Neural cell (in vitro differentiated cells): ENCODE results near the gene SH3GL2. TPM values are rescaled to one million over a fixed set of nuclear protein-coding genes. Genes with fewer than 3 reads are reported as not detected.

Experiments
- H2AFZ ChIP-seq: fragments of 200-600, 300-800 bp; sonication (generic), shearing (Covaris generic); 2 replicates; pipeline ENCODE4 v1.6.0; 2014; ENCODE audit warnings: low read depth, mild to moderate bottlenecking, antibody characterized with exemption, low read length, moderate library complexity
- H3F3A ChIP-seq: fragments of 200-600 bp; shearing (Covaris generic); 2 replicates; pipeline ENCODE4 v1.6.1; 2016; ENCODE audit warnings: mild to moderate bottlenecking, moderate library complexity, mixed read lengths, antibody characterized with exemption, low read length; ENCODE audit not compliant: insufficient read depth, poor library complexity, severe bottlenecking
- H3K27ac ChIP-seq: fragments of 200-600, 300-800 bp; sonication (generic), shearing (Covaris generic); 2 replicates; pipeline ENCODE4 v1.5.1; 2014; ENCODE audit warnings: mild to moderate bottlenecking, low read length, moderate library complexity
- H3K27me3 ChIP-seq: fragments of 300-800, 200-600 bp; sonication (generic), shearing (Covaris generic); 2 replicates; pipeline ENCODE4 v1.6.0; 2014; ENCODE audit warnings: mild to moderate bottlenecking, low read depth, low read length, moderate library complexity; ENCODE audit not compliant: insufficient read depth
- H3K36me3 ChIP-seq: fragments of 300-800, 200-600 bp; sonication (generic), shearing (Covaris generic); 2 replicates; pipeline ENCODE4 v1.5.1; 2014; ENCODE audit warnings: mild to moderate bottlenecking, antibody characterized with exemption, low read length, moderate library complexity; ENCODE audit not compliant: insufficient read depth
- H3K4me2 ChIP-seq: fragments of 300-800, 200-600 bp; sonication (generic), shearing (Covaris generic); 2 replicates; pipeline ENCODE4 v1.6.0; 2014; ENCODE audit warnings: mild to moderate bottlenecking, low read length
- H3K4me3 ChIP-seq: fragments of 300-800, 200-600 bp; sonication (generic), shearing (Covaris generic); 2 replicates; pipeline ENCODE4 v1.5.1; 2014; ENCODE audit warnings: mild to moderate bottlenecking, low read length, moderate library complexity
- H3K79me2 ChIP-seq: fragments of 200-600 bp; shearing (Covaris generic); replicated peaks from 2 replicates; pipeline ENCODE4 v1.6.0; 2014; ENCODE audit warnings: mild to moderate bottlenecking, low read length, moderate library complexity; ENCODE audit not compliant: insufficient read depth
- H3K9ac ChIP-seq: fragments of 300-800, 200-600 bp; sonication (generic), shearing (Covaris generic); 2 replicates; pipeline ENCODE4 v1.6.1; 2016; ENCODE audit warnings: mild to moderate bottlenecking, low read length, mixed read lengths
- H3K9me2 ChIP-seq: fragments of 200-600 bp; shearing (Covaris generic); 2 replicates; pipeline ENCODE4 v1.6.1; 2016; ENCODE audit warnings: mild to moderate bottlenecking, low read length, mixed read lengths; ENCODE audit not compliant: insufficient read depth
- H3K9me3 ChIP-seq: fragments of 200-600, 300-800 bp; sonication (generic), shearing (Covaris generic); 2 replicates; pipeline ENCODE4 v1.6.1; 2016; ENCODE audit warnings: mild to moderate bottlenecking, mixed run types, low read length, moderate library complexity, mixed read lengths
- H4K20me1 ChIP-seq: fragments of 200-600 bp; shearing (Covaris generic); 2 replicates; pipeline ENCODE4 v1.6.1; 2016; ENCODE audit warnings: mild to moderate bottlenecking, mixed run types; ENCODE audit not compliant: insufficient read depth
- EP300 ChIP-seq: fragments of 450-650 bp; conservative IDR thresholded peaks from 2 replicates; pipeline ENCODE4 v1.6.1; 2014; ENCODE audit warnings: antibody characterized with exemption, mild to moderate bottlenecking, moderate library complexity; ENCODE audit not compliant: poor library complexity, severe bottlenecking
- EZH2 ChIP-seq: fragments of 200-600, 300-800 bp; shearing (Covaris generic), sonication (generic); IDR thresholded peaks from 2 replicates; pipeline ENCODE4 v1.6.1; 2014; ENCODE audit warnings: antibody characterized with exemption, low read length, borderline replicate concordance, mild to moderate bottlenecking; ENCODE audit not compliant: insufficient read depth, poor library complexity, severe bottlenecking
- MXI1 ChIP-seq: fragments of 450-650 bp; conservative IDR thresholded peaks from 2 replicates; pipeline ENCODE4 v1.6.1; 2014; ENCODE audit warnings: antibody characterized with exemption, mild to moderate bottlenecking; ENCODE audit not compliant: poor library complexity, severe bottlenecking
- POLR2AphosphoS5 ChIP-seq: IDR thresholded peaks from 2 replicates; pipeline ENCODE4 v1.6.1; 2012
- RAD21 ChIP-seq: fragments of 450-650 bp; conservative IDR thresholded peaks from 2 replicates; pipeline ENCODE4 v1.6.1; 2014; ENCODE audit warnings: antibody characterized with exemption, mild to moderate bottlenecking, moderate library complexity
- SMC3 ChIP-seq: fragments of 450-650 bp; conservative IDR thresholded peaks from 2 replicates; pipeline ENCODE4 v1.6.1; 2014; ENCODE audit warnings: antibody characterized with exemption, mild to moderate bottlenecking, moderate library complexity; ENCODE audit not compliant: poor library complexity
- TAF1 ChIP-seq: IDR thresholded peaks from 2 replicates; pipeline ENCODE4 v1.6.1; 2012; ENCODE audit warnings: low read depth
- polyA plus RNA-seq: library from polyadenylated mRNA; depleted of rRNA; stranded (reverse); fragments of >200 nt; gene quantifications from 2 replicates; pipeline ENCODE4 v1.2.3, GENCODE V29; 2014
- TF ChIP-seq, protein P1 (sequence below): IDR thresholded peaks from 2 replicates; pipeline ENCODE4 v1.6.1; 2012; ENCODE audit warnings: borderline replicate concordance
- TF ChIP-seq, protein P2 (sequence below): fragments of 450-650 bp; IDR thresholded peaks from 2 replicates; pipeline ENCODE4 v1.5.1; 2014; ENCODE audit warnings: antibody characterized with exemption, mild to moderate bottlenecking, moderate library complexity; ENCODE audit not compliant: poor library complexity, severe bottlenecking

Gene SH3GL2
- polyA plus RNA-seq, 1 donor from 2014 or later, result 13.5 TPM

DNA sequence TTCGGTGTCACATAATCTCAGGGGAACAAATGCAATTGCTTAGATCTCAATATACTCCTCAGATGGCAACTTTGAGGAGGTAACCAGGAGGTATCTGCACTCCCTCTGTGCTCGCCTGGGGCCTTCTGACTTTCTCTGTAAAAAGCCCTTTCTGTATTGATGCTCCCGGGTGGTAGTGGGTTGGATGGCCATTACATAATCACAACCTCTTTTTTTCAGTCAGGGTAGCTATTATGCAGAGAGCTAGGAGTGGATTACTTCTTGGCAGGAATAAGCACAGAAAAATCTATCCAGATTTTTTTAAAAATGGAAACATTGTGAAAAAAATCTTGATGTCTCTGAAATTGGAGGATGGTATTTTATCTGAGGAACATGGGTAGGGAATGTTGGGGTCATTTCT is 116.6 kb downstream of the SH3GL2 start:
- peak overlapping the region; percentile 43 for H3K4me3 ChIP-seq
- no peaks in the 10 kb centered on the region for H3F3A ChIP-seq
- no peaks in the 10 kb centered on the region for H3K27me3 ChIP-seq
- H3K4me2 ChIP-seq, result no peak overlapping the region
- H2AFZ ChIP-seq, result no peak overlapping the region
- no peak overlapping the region for H3K27ac ChIP-seq
- H3K36me3 ChIP-seq, result no peaks in the 10 kb centered on the region
- no peaks in the 10 kb centered on the region for H3K9me2 ChIP-seq
- no peaks in the 10 kb centered on the region for H4K20me1 ChIP-seq
- H3K9me3 ChIP-seq, result no peaks in the 10 kb centered on the region
- H3K79me2 ChIP-seq, result no peaks in the 10 kb centered on the region
- H3K9ac ChIP-seq, result no peak overlapping the region
- TF ChIP-seq, protein P1, sequence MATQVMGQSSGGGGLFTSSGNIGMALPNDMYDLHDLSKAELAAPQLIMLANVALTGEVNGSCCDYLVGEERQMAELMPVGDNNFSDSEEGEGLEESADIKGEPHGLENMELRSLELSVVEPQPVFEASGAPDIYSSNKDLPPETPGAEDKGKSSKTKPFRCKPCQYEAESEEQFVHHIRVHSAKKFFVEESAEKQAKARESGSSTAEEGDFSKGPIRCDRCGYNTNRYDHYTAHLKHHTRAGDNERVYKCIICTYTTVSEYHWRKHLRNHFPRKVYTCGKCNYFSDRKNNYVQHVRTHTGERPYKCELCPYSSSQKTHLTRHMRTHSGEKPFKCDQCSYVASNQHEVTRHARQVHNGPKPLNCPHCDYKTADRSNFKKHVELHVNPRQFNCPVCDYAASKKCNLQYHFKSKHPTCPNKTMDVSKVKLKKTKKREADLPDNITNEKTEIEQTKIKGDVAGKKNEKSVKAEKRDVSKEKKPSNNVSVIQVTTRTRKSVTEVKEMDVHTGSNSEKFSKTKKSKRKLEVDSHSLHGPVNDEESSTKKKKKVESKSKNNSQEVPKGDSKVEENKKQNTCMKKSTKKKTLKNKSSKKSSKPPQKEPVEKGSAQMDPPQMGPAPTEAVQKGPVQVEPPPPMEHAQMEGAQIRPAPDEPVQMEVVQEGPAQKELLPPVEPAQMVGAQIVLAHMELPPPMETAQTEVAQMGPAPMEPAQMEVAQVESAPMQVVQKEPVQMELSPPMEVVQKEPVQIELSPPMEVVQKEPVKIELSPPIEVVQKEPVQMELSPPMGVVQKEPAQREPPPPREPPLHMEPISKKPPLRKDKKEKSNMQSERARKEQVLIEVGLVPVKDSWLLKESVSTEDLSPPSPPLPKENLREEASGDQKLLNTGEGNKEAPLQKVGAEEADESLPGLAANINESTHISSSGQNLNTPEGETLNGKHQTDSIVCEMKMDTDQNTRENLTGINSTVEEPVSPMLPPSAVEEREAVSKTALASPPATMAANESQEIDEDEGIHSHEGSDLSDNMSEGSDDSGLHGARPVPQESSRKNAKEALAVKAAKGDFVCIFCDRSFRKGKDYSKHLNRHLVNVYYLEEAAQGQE, result no peak
- TF ChIP-seq MXI1 (no peak), EZH2 (no peak), EP300 (no peak), SMC3 (no peak), POLR2AphosphoS5 (no peak), RAD21 (no peak), TAF1 (no peak)
- TF ChIP-seq, protein P2, sequence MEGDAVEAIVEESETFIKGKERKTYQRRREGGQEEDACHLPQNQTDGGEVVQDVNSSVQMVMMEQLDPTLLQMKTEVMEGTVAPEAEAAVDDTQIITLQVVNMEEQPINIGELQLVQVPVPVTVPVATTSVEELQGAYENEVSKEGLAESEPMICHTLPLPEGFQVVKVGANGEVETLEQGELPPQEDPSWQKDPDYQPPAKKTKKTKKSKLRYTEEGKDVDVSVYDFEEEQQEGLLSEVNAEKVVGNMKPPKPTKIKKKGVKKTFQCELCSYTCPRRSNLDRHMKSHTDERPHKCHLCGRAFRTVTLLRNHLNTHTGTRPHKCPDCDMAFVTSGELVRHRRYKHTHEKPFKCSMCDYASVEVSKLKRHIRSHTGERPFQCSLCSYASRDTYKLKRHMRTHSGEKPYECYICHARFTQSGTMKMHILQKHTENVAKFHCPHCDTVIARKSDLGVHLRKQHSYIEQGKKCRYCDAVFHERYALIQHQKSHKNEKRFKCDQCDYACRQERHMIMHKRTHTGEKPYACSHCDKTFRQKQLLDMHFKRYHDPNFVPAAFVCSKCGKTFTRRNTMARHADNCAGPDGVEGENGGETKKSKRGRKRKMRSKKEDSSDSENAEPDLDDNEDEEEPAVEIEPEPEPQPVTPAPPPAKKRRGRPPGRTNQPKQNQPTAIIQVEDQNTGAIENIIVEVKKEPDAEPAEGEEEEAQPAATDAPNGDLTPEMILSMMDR, result no peak

DNA sequence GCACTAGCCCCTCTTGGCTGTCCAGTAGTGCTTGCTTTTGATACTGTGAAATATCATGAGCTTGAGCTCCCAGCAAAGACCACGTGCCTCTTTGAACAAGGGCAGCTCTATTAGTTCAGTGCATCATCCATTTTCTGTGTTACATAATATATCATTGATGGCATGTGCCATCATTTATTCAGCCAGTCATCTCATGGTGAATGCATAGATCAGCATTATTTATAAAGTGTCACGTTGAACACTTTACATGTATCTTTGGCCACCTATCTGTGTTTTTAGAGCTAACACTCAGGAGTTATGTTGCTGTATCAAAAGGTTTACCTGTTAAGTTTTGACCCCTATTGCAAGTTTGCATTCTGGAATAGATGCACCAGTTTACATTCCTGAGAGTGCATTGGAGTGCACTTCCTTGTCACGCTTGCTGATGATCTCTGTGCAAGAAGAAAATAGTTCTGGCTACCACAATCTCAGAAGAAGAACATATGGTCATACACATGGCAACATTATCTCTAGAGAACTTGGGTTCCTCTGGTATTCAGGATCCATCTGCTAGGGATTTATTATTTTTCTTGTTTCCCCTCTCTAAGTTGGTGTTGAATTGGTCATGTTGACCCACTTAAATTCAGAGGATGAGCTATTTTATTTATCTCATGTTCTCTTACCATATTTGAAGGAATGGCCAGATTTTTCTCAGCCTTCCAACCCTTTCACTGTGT is 120.9 kb downstream of the SH3GL2 start:
- TF ChIP-seq RAD21 (no peak), POLR2AphosphoS5 (no peak)
- TF ChIP-seq, protein P2, result no peak
- no peaks in the 10 kb centered on the region for H3K9me3 ChIP-seq
- H3K27ac ChIP-seq, result no peak overlapping the region
- no peak overlapping the region for H2AFZ ChIP-seq
- no peaks in the 10 kb centered on the region for H4K20me1 ChIP-seq
- H3K36me3 ChIP-seq, result no peaks in the 10 kb centered on the region
- H3K9ac ChIP-seq, result no peak overlapping the region
- no peak overlapping the region for H3K4me3 ChIP-seq
- no peaks in the 10 kb centered on the region for H3K79me2 ChIP-seq
- H3K4me2 ChIP-seq, result no peak overlapping the region
- no peaks in the 10 kb centered on the region for H3F3A ChIP-seq
- H3K9me2 ChIP-seq, result no peaks in the 10 kb centered on the region
- no peaks in the 10 kb centered on the region for H3K27me3 ChIP-seq
